GM23338 (cell line): Measurements from ENCODE around the gene DHRS12. TPM values are rescaled to one million over a fixed set of nuclear protein-coding genes. Genes with fewer than 3 reads are reported as not detected.

Experiments used
- ATAC-seq: fragments of 200-7000 bp; cut with Tn5 transposase; 3 replicates; pipeline ENCODE4 v1.9.1; 2020
- DNase-seq: peaks from one replicate; pipeline ENCODE4 v3.0.0-alpha.2; 2015; ENCODE audit warnings: low spot score
- H2AFZ ChIP-seq: fragments of 200-600 bp; sonication (generic); 2 replicates; pipeline ENCODE4 v1.8.0; 2016; ENCODE audit warnings: antibody characterized with exemption, mild to moderate bottlenecking, moderate library complexity
- H3F3A ChIP-seq: fragments of 200-600 bp; sonication (generic); replicated peaks from 2 replicates; pipeline ENCODE4 v1.8.0; 2017; ENCODE audit warnings: antibody characterized with exemption, mixed run types, low read depth
- H3K27ac ChIP-seq: fragments of 200-600 bp; sonication (generic); 2 replicates; pipeline ENCODE4 v1.6.1; 2016; ENCODE audit warnings: low read depth
- H3K27me3 ChIP-seq: fragments of 200-600 bp; sonication (generic); 2 replicates; pipeline ENCODE4 v1.8.0; 2016; ENCODE audit warnings: mild to moderate bottlenecking, mixed run types, moderate library complexity; ENCODE audit not compliant: insufficient read depth
- H3K36me3 ChIP-seq: fragments of 200-600 bp; sonication (generic); 2 replicates; pipeline ENCODE4 v1.8.0; 2016; ENCODE audit warnings: mild to moderate bottlenecking; ENCODE audit not compliant: insufficient read depth
- H3K4me1 ChIP-seq: fragments of 200-600 bp; sonication (generic); 2 replicates; pipeline ENCODE4 v1.8.0; 2016; ENCODE audit warnings: mild to moderate bottlenecking, moderate library complexity; ENCODE audit not compliant: insufficient read depth
- H3K4me2 ChIP-seq: fragments of 200-600 bp; sonication (generic); 2 replicates; pipeline ENCODE4 v1.7.1; 2017; ENCODE audit warnings: mixed run types
- H3K4me3 ChIP-seq: fragments of 200-600 bp; sonication (generic); 2 replicates; pipeline ENCODE4 v1.6.1; 2016; ENCODE audit warnings: mixed run types
- H3K79me2 ChIP-seq: fragments of 200-600 bp; sonication (generic); replicated peaks from 2 replicates; pipeline ENCODE4 v1.8.0; 2017; ENCODE audit warnings: mild to moderate bottlenecking; ENCODE audit not compliant: insufficient read depth
- H3K9me2 ChIP-seq: fragments of 200-600 bp; sonication (generic); 2 replicates; pipeline ENCODE4 v1.8.0; 2017; ENCODE audit not compliant: insufficient read depth
- H4K20me1 ChIP-seq: fragments of 200-600 bp; sonication (generic); replicated peaks from 2 replicates; pipeline ENCODE4 v1.8.0; 2017; ENCODE audit warnings: mild to moderate bottlenecking; ENCODE audit not compliant: insufficient read depth
- H3K27ac Mint-ChIP-seq: 2 replicates; pipeline ENCODE4 v1.8.0; 2020; ENCODE audit warnings: inconsistent platforms, mild to moderate bottlenecking, moderate library complexity, mixed read lengths
- H3K27me3 Mint-ChIP-seq: 3 replicates; pipeline ENCODE4 v1.8.0; 2022; ENCODE audit warnings: low read depth, mild to moderate bottlenecking, moderate library complexity, mixed read lengths, inconsistent platforms; ENCODE audit not compliant: insufficient read depth, poor library complexity
- H3K36me3 Mint-ChIP-seq: 3 replicates; pipeline ENCODE4 v1.8.0; 2021; ENCODE audit warnings: low read depth, mild to moderate bottlenecking, inconsistent platforms, moderate library complexity, mixed read lengths
- H3K4me1 Mint-ChIP-seq: 3 replicates; pipeline ENCODE4 v1.8.0; 2020; ENCODE audit warnings: mild to moderate bottlenecking, inconsistent platforms, mixed read lengths
- H3K4me3 Mint-ChIP-seq: 3 replicates; pipeline ENCODE4 v1.8.0; 2021; ENCODE audit warnings: moderate library complexity, mild to moderate bottlenecking, inconsistent platforms, mixed read lengths
- H3K9me3 Mint-ChIP-seq: 3 replicates; pipeline ENCODE4 v1.8.0; 2020; ENCODE audit warnings: moderate library complexity, mild to moderate bottlenecking, inconsistent platforms, mixed read lengths
- CREB1 ChIP-seq: fragments of 250-450 bp; sonication (Bioruptor Pico); IDR thresholded peaks from 2 replicates; pipeline ENCODE4 v1.5.0; 2020; ENCODE audit warnings: low read depth, mild to moderate bottlenecking, moderate library complexity
- EZH2 ChIP-seq: fragments of 200-600 bp; sonication (generic); IDR thresholded peaks from one replicate; pipeline ENCODE4 v1.8.0; 2017; ENCODE audit warnings: antibody characterized with exemption, mild to moderate bottlenecking, low read depth; ENCODE audit not compliant: unreplicated experiment
- JUNB ChIP-seq: IDR thresholded peaks from one replicate; pipeline ENCODE4 v1.6.1; 2016; ENCODE audit warnings: antibody characterized with exemption; ENCODE audit not compliant: unreplicated experiment
- POLR2AphosphoS5 ChIP-seq: IDR thresholded peaks from 2 replicates; pipeline ENCODE4 v1.6.1; 2016; ENCODE audit warnings: antibody characterized with exemption, low read depth
- ZNF114 ChIP-seq: fragments of 250-450 bp; sonication (Bioruptor Pico); IDR thresholded peaks from 2 replicates; pipeline ENCODE4 v1.5.0; 2020; ENCODE audit warnings: mild to moderate bottlenecking, moderate library complexity
- ZNF331 ChIP-seq: fragments of 250-450 bp; sonication (Bioruptor Pico); IDR thresholded peaks from 2 replicates; pipeline ENCODE4 v1.5.0; 2020; ENCODE audit warnings: low read depth, mild to moderate bottlenecking, moderate library complexity
- polyA plus RNA-seq: library from polyadenylated mRNA; unstranded; fragments of >200 nt; fragmentation: Nextera tagmentation; extraction: Ambion mirVana; gene quantifications from 2 replicates; pipeline ENCODE4 v1.2.1, GENCODE V29; 2016
- total RNA-seq: library from RNA; depleted of rRNA; stranded (reverse); fragments of >200 nt; shearing (Covaris generic); gene quantifications from 2 replicates; pipeline ENCODE4 v1.2.3, GENCODE V29; 2014
- TF ChIP-seq, protein P1 (sequence below): IDR thresholded peaks from 2 replicates; pipeline ENCODE4 v1.6.1; 2016; ENCODE audit warnings: antibody characterized with exemption
- TF ChIP-seq, protein P2 (sequence below): fragments of 250-450 bp; sonication (Bioruptor Pico); IDR thresholded peaks from 2 replicates; pipeline ENCODE4 v1.5.0; 2020; ENCODE audit warnings: mild to moderate bottlenecking, moderate library complexity

Gene DHRS12
- total and polyA plus RNA-seq, 2 experiments from 2014 or later: 4.6 to 12.2 TPM

DNA sequence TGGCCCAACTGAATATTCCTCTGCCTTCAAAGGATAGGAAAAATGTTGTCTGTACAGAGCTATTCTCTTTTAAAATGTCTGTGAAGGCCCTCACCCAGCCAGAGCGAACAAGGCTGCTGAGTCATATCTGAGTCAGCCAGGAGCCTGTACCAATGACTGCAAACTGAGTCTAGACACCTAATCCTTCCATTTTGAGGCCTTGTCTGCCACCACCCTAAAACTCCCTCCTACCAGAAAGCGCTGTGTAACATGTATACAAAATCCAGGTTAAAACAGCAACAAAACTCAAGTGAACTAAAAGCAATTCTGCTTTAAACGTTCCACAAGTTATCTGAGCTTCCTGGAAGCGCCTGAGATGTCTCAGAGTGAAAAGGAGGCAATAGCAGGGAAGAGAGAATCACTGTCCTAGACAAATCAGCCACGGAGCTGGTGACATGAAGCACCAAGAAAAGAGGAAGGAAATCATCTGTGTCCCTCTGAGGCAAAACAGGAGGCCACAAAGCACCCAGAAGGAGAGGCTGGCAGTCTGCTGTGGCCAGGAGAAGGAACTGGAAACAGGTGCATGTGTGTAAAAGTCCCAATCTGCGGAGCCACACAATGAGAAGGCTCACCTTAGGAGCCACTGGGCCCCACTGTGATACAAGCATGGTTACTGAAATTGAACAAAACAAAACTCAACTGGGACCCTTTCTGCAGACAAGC, 10.2 kb downstream of the DHRS12 start:
- Histone ChIP-seq H3K27ac (no peak overlapping the region), H3K4me1 (peaks cover 12% of the 10 kb centered on the region; the same call in 1 of the 2 replicates), H3K79me2 (no peaks in the 10 kb centered on the region), H3F3A (no peaks in the 10 kb centered on the region), H3K4me3 (no peak overlapping the region), H3K9me2 (no peaks in the 10 kb centered on the region; the same call in 1 of the 2 replicates), H3K36me3 (no peaks in the 10 kb centered on the region), H2AFZ (no peak overlapping the region), H3K4me2 (no peak overlapping the region), H4K20me1 (no peaks in the 10 kb centered on the region), H3K27me3 (no peaks in the 10 kb centered on the region)
- H3K36me3 Mint-ChIP-seq: no peaks in the 10 kb centered on the region; the same call in 1 of the 3 replicates
- no peak for TF ChIP-seq ZNF331 (CRISPR knock-in tag)
- TF ChIP-seq, protein P1, sequence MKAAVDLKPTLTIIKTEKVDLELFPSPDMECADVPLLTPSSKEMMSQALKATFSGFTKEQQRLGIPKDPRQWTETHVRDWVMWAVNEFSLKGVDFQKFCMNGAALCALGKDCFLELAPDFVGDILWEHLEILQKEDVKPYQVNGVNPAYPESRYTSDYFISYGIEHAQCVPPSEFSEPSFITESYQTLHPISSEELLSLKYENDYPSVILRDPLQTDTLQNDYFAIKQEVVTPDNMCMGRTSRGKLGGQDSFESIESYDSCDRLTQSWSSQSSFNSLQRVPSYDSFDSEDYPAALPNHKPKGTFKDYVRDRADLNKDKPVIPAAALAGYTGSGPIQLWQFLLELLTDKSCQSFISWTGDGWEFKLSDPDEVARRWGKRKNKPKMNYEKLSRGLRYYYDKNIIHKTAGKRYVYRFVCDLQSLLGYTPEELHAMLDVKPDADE: no peak
- TF ChIP-seq, protein P2, sequence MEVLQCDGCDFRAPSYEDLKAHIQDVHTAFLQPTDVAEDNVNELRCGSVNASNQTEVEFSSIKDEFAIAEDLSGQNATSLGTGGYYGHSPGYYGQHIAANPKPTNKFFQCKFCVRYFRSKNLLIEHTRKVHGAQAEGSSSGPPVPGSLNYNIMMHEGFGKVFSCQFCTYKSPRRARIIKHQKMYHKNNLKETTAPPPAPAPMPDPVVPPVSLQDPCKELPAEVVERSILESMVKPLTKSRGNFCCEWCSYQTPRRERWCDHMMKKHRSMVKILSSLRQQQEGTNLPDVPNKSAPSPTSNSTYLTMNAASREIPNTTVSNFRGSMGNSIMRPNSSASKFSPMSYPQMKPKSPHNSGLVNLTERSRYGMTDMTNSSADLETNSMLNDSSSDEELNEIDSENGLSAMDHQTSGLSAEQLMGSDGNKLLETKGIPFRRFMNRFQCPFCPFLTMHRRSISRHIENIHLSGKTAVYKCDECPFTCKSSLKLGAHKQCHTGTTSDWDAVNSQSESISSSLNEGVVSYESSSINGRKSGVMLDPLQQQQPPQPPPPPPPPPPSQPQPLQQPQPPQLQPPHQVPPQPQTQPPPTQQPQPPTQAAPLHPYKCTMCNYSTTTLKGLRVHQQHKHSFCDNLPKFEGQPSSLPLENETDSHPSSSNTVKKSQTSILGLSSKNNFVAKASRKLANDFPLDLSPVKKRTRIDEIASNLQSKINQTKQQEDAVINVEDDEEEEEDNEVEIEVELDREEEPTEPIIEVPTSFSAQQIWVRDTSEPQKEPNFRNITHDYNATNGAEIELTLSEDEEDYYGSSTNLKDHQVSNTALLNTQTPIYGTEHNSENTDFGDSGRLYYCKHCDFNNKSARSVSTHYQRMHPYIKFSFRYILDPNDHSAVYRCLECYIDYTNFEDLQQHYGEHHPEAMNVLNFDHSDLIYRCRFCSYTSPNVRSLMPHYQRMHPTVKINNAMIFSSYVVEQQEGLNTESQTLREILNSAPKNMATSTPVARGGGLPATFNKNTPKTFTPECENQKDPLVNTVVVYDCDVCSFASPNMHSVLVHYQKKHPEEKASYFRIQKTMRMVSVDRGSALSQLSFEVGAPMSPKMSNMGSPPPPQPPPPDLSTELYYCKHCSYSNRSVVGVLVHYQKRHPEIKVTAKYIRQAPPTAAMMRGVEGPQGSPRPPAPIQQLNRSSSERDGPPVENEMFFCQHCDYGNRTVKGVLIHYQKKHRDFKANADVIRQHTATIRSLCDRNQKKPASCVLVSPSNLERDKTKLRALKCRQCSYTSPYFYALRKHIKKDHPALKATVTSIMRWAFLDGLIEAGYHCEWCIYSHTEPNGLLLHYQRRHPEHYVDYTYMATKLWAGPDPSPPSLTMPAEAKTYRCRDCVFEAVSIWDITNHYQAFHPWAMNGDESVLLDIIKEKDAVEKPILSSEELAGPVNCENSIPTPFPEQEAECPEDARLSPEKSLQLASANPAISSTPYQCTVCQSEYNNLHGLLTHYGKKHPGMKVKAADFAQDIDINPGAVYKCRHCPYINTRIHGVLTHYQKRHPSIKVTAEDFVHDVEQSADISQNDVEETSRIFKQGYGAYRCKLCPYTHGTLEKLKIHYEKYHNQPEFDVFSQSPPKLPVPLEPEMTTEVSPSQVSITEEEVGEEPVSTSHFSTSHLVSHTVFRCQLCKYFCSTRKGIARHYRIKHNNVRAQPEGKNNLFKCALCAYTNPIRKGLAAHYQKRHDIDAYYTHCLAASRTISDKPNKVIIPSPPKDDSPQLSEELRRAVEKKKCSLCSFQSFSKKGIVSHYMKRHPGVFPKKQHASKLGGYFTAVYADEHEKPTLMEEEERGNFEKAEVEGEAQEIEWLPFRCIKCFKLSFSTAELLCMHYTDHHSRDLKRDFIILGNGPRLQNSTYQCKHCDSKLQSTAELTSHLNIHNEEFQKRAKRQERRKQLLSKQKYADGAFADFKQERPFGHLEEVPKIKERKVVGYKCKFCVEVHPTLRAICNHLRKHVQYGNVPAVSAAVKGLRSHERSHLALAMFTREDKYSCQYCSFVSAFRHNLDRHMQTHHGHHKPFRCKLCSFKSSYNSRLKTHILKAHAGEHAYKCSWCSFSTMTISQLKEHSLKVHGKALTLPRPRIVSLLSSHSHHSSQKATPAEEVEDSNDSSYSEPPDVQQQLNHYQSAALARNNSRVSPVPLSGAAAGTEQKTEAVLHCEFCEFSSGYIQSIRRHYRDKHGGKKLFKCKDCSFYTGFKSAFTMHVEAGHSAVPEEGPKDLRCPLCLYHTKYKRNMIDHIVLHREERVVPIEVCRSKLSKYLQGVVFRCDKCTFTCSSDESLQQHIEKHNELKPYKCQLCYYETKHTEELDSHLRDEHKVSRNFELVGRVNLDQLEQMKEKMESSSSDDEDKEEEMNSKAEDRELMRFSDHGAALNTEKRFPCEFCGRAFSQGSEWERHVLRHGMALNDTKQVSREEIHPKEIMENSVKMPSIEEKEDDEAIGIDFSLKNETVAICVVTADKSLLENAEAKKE (CRISPR knock-in tag): no peak
- TF ChIP-seq POLR2AphosphoS5: no peak
- no peak for TF ChIP-seq CREB1 (CRISPR knock-in tag)
- TF ChIP-seq JUNB: no peak
- TF ChIP-seq EZH2: no peak
- no peak for TF ChIP-seq ZNF114 (CRISPR knock-in tag)
- peaks cover 3% of the 10 kb centered on the region for H3K27me3 Mint-ChIP-seq
- DNase-seq (no peak), ATAC-seq (no peak)
- H3K4me1 Mint-ChIP-seq: peaks cover 21% of the 10 kb centered on the region
- H3K27ac Mint-ChIP-seq: no peak overlapping the region
- no peaks in the 10 kb centered on the region for H3K9me3 Mint-ChIP-seq
- H3K4me3 Mint-ChIP-seq: no peak overlapping the region
